Stomach (tissue), 9 donors: Measurements from ENCODE around the gene EXOC1. TPM values are rescaled to one million over a fixed set of nuclear protein-coding genes. Genes with fewer than 3 reads are reported as not detected.

ENCODE experiments used
- DNase-seq, 2 donors: peaks; one replicate each; pipeline versions ENCODE4 v3.0.0 to v3.0.0-alpha.2; 2013 to 2019
- H3K27ac ChIP-seq, 5 donors: fragments of 200-600 bp in 4 of 5; sonication (generic) in 4 of 5; one replicate each; pipeline ENCODE4 v1.5.1; 2013 to 2019; ENCODE audit warnings: mild to moderate bottlenecking in 1 of 5, moderate library complexity in 1 of 5
- H3K27me3 ChIP-seq, 3 donors: fragments of 200-600 bp; sonication (generic); one replicate each; pipeline ENCODE4 v1.5.1; 2017 to 2019; ENCODE audit warnings: mixed run types in 1 of 3
- H3K36me3 ChIP-seq, 4 donors: fragments of 200-600 bp; sonication (generic); 1 replicate in 3 of 4; 2 replicates in 1 of 4; pipeline ENCODE4 v1.5.1; 2016 to 2019
- H3K4me1 ChIP-seq, 4 donors: fragments of 200-600 bp; sonication (generic); one replicate each; pipeline ENCODE4 v1.5.1; 2016 to 2019
- H3K4me3 ChIP-seq, 4 donors: fragments of 200-600 bp; sonication (generic) in 3 of 4; one replicate each; pipeline ENCODE4 v1.5.1; 2016 to 2019; ENCODE audit warnings: mild to moderate bottlenecking in 1 of 4
- H3K9me3 ChIP-seq, 4 donors: fragments of 200-600 bp; sonication (generic); one replicate each; pipeline ENCODE4 v1.5.1; 2016 to 2019
- CTCF ChIP-seq, 7 experiments: fragments of 450-650 bp in 4 of 7; fragments of 200-600 bp in 3 of 7; sonication (generic) in 3 of 7; IDR thresholded peaks; one replicate each; pipeline ENCODE4 v1.5.1; 2016 to 2019; ENCODE audit warnings: antibody characterized with exemption in 7 of 7, control low read depth in 2 of 7, mild to moderate bottlenecking in 1 of 7
- EP300 ChIP-seq: sonication (generic); formaldehyde crosslinking; IDR thresholded peaks from one replicate; pipeline ENCODE4 v1.6.1; 2017; ENCODE audit warnings: antibody characterized with exemption
- POLR2A ChIP-seq, 4 donors: fragments of 450-650 bp; IDR thresholded peaks; one replicate each; pipeline ENCODE4 v1.6.1; 2016; ENCODE audit warnings: antibody characterized with exemption in 4 of 4, control low read depth in 2 of 4, mild to moderate bottlenecking in 1 of 4, moderate library complexity in 1 of 4
- POLR2AphosphoS5 ChIP-seq, 3 donors: sonication (generic); formaldehyde crosslinking; IDR thresholded peaks; one replicate each; pipeline ENCODE4 v1.6.1; 2016; ENCODE audit warnings: antibody characterized with exemption in 3 of 3
- WGBS, 5 donors: extraction: QIAGEN DNeasy Blood & Tissue Kit in 3 of 5; methylation state at CpG; one replicate each; pipeline versions ENCODE4 v1.1.5 to v1.1.7; 2013 to 2018; 5-methylcytosine and 5-hydroxymethylcytosine counted together
- intact Hi-C: fragments of 100-400 bp; cut with DNase I; formaldehyde crosslinking; loops from one replicate; pipeline ENCODE4 v1.15.1; 2023; ENCODE audit warnings: low total_unique reads
- polyA plus RNA-seq, 3 donors: library from polyadenylated mRNA; stranded (reverse); fragments of 200-250 nt; gene quantifications; one replicate each; pipeline ENCODE4 v1.2.3, GENCODE V29; 2013
- small RNA-seq, 4 donors: library from RNA; depleted of rRNA; stranded (forward); fragments of <200 nt; gene quantifications; one replicate each; pipeline ENCODE3, GENCODE V24; 2016
- total RNA-seq, 5 donors: library from RNA; depleted of rRNA; stranded (reverse); fragments of >200 nt; gene quantifications; one replicate each; pipeline versions ENCODE4 v1.1.0 to v1.2.3, GENCODE V29; 2014 to 2016
- donor health status: healthy with polysubstance abuse.
- donor health status: Bipolar disorder and iron deficiency.
- donor health status: healthy.

EXOC1 gene
- total and polyA plus RNA-seq, 8 donors, result 10.1 to 174 (median 26.2) TPM

GRCh38 chr4:55951191-55951922, 97.9 kb downstream of the EXOC1 start:
- H3K36me3 ChIP-seq, result peaks cover 0 to 39% (median 29%) of the 10 kb centered on the region in 4 donors
- no peak for DNase-seq
- TF ChIP-seq CTCF (IDR thresholded peaks at IDR 0.05), result no peak
- TF ChIP-seq EP300, result no peak
- no peak for TF ChIP-seq POLR2AphosphoS5 (IDR thresholded peaks at IDR 0.05)
- TF ChIP-seq POLR2A (IDR thresholded peaks at IDR 0.05), result no peak
- H3K4me3 ChIP-seq, result no peak overlapping the region
- H3K27ac ChIP-seq, result no peak overlapping the region
- peaks cover 11 to 30% (median 22%) of the 10 kb centered on the region in 4 donors for H3K4me1 ChIP-seq
- H3K9me3 ChIP-seq, result no peaks in the 10 kb centered on the region
- 96 to 99% (median 97%) methylated on average over 5 of the region's 5 CpGs for WGBS, 5 donors
- H3K27me3 ChIP-seq, result no peaks in the 10 kb centered on the region
- intact Hi-C loops, result no loop called here

Small RNA genes within 50 kb of the gene (small RNA-seq; reads per million reads assigned to genes)
- 0 reads per million in 4 donors for gene RNU6-652P

Other genes with a start within 250 kb of the EXOC1 start
- gene NMU, start 217.3 kb upstream of the EXOC1 start, total RNA-seq, result under 1 TPM in 1 of 5 donors, not detected in 4; 0.92 TPM
- 10 to 100 TPM in 1 of 3 donors, 1 to 10 TPM in 1, under 1 TPM in 1; 0.56 to 46.1 (median 1.2) TPM for gene NMU, start 217.3 kb upstream of the EXOC1 start, polyA plus RNA-seq
- gene EXOC1L, start 33.9 kb upstream of the EXOC1 start, total RNA-seq, result 1 to 10 TPM in 1 of 5 donors, not detected in 4; 2.0 TPM
- gene EXOC1L, start 33.9 kb upstream of the EXOC1 start, polyA plus RNA-seq, result not detected
- gene CEP135, start 95.3 kb downstream of the EXOC1 start, total RNA-seq, result 10 to 100 TPM in 3 of 5 donors, 1 to 10 TPM in 2; 3.6 to 18.1 (median 11.7) TPM
- gene CEP135, start 95.3 kb downstream of the EXOC1 start, polyA plus RNA-seq, result 1 to 10 TPM in 2 of 3 donors, under 1 TPM in 1; 0.76 to 1.3 (median 1.1) TPM